A673 (cell line): ENCODE measurements around the gene LMO4. TPM values are rescaled to one million over a fixed set of nuclear protein-coding genes. Genes with fewer than 3 reads are reported as not detected.

Source experiments
- BruUV-seq: library from RNA; stranded (reverse); fragments of 400-500 nt; replicated peaks from 2 replicates; lab custom pipeline; 2021; lab: Mats Ljungman, UMichigan
- CTCF ChIA-PET: fragments of 300-600 bp; sonication (Branson Sonifier 250); formaldehyde crosslinking; loops from one replicate; lab custom pipeline; 2022; ENCODE audit warnings: antibody characterized with exemption; lab: Charles Lee
- POLR2A ChIA-PET: fragments of 300-600 bp; sonication (Branson Sonifier 250); formaldehyde crosslinking; loops from one replicate; lab custom pipeline; 2022; ENCODE audit warnings: antibody characterized with exemption; ENCODE audit not compliant: low non-redundant PET; lab: Charles Lee
- DNase-seq: peaks from one replicate; pipeline ENCODE4 v3.0.0-alpha.2; 2015; ENCODE audit warnings: low spot score
- H3K27ac ChIP-seq: fragments of 200-600 bp; sonication (generic); 2 replicates; pipeline ENCODE4 v1.5.1; 2016; ENCODE audit warnings: mixed run types, low read depth, mild to moderate bottlenecking, mixed read lengths, antibody characterized with exemption, low read length; ENCODE audit not compliant: poor library complexity, severe bottlenecking
- H3K27me3 ChIP-seq: fragments of 200-600 bp; sonication (generic); replicated peaks from 2 replicates; pipeline ENCODE4 v1.6.1; 2017; ENCODE audit warnings: mixed run types, low read depth, mild to moderate bottlenecking, mixed read lengths, antibody characterized with exemption, low read length; ENCODE audit not compliant: insufficient read depth, poor library complexity
- H3K36me3 ChIP-seq: fragments of 200-600 bp; sonication (generic); 2 replicates; pipeline ENCODE4 v1.6.1; 2016; ENCODE audit warnings: mixed run types, mild to moderate bottlenecking, mixed read lengths, antibody characterized with exemption, low read length; ENCODE audit not compliant: insufficient read depth, poor library complexity, severe bottlenecking
- H3K4me1 ChIP-seq: fragments of 200-600 bp; sonication (generic); 2 replicates; pipeline ENCODE4 v1.6.1; 2017; ENCODE audit warnings: mixed run types, mild to moderate bottlenecking, mixed read lengths, antibody characterized with exemption, low read length; ENCODE audit not compliant: insufficient read depth, poor library complexity, severe bottlenecking
- H3K4me3 ChIP-seq: fragments of 200-600 bp; sonication (generic); 2 replicates; pipeline ENCODE4 v1.5.1; 2016; ENCODE audit warnings: low read depth, mixed run types, mild to moderate bottlenecking, mixed read lengths, low read length; ENCODE audit not compliant: poor library complexity, severe bottlenecking
- H3K9me3 ChIP-seq: fragments of 200-600 bp; sonication (generic); 2 replicates; pipeline ENCODE4 v1.6.1; 2016; ENCODE audit warnings: mixed run types, low read depth, mild to moderate bottlenecking, mixed read lengths, antibody characterized with exemption, low read length; ENCODE audit not compliant: poor library complexity, severe bottlenecking
- CTCF ChIP-seq: fragments of 300-800, 200-600 bp; sonication (generic); conservative IDR thresholded peaks from 2 replicates; pipeline ENCODE4 v1.5.1; 2017; ENCODE audit warnings: low read depth, mild to moderate bottlenecking, antibody characterized with exemption, low read length, moderate library complexity, mixed read lengths
- EZH2 ChIP-seq: fragments of 200-600 bp; sonication (generic); IDR thresholded peaks from 2 replicates; pipeline ENCODE4 v1.6.1; 2017; ENCODE audit warnings: borderline replicate concordance, low read depth, mild to moderate bottlenecking, mixed read lengths, antibody characterized with exemption, low read length; ENCODE audit not compliant: poor library complexity, severe bottlenecking
- intact Hi-C: fragments of 100-400 bp; cut with micrococcal nuclease; formaldehyde crosslinking; loops from one replicate; pipeline ENCODE4 v1.10.0; 2022; ENCODE audit not compliant: unreplicated experiment
- total RNA-seq: library from RNA; stranded (reverse); gene quantifications from 2 replicates; pipeline ENCODE4 v1.2.3, GENCODE V29; 2021

The LMO4 gene
- total RNA-seq, 1 experiment from 2014 or later: 32.2 TPM

- Histone ChIP-seq H3K27ac (peak overlapping the region; percentile 84), H3K27me3 (no peaks in the 10 kb centered on the region), H3K4me1 (peaks cover 42% of the 10 kb centered on the region), H3K36me3 (peaks cover 25% of the 10 kb centered on the region), H3K9me3 (no peaks in the 10 kb centered on the region), H3K4me3 (peak overlapping the region; percentile 63)
- no TSS peak for BruUV-seq
- TF ChIP-seq EZH2 (no peak), CTCF (no peak; the same call in 1 of the 2 replicates)
- intact Hi-C loops: loop anchor here (10.0 kb wide), 1 partner anchor 249 kb away; no protein-coding TSS in a partner anchor
- ChIA-PET POLR2A (interaction anchor here (0.6 kb wide), 1 partner anchor 12 kb away, joined by 3 read pairs; no protein-coding TSS in a partner anchor), CTCF (interaction anchor here (0.5 to 0.7 kb wide), 2 partner anchors 212 to 1157 kb away, joined by 3 to 5 read pairs; no protein-coding TSS in a partner anchor)
- peak; percentile 61 for DNase-seq
Observed at GRCh38 chr1:87335175-87335884, 6.7 kb downstream of the LMO4 start.

GRCh38 chr1:87336623-87337067 is 8.0 kb downstream of the LMO4 start:
- Histone ChIP-seq H3K36me3 (peaks cover 38% of the 10 kb centered on the region), H3K27ac (no peak overlapping the region), H3K27me3 (no peaks in the 10 kb centered on the region), H3K9me3 (no peaks in the 10 kb centered on the region), H3K4me3 (no peak overlapping the region), H3K4me1 (peaks cover 42% of the 10 kb centered on the region)
- no TSS peak for BruUV-seq
- intact Hi-C loops: loop anchor here (10.0 kb wide), 1 partner anchor 248 kb away; no protein-coding TSS in a partner anchor
- DNase-seq: no peak
- ChIA-PET CTCF (no interaction called here), POLR2A (interaction anchor here (0.5 to 0.6 kb wide), 2 partner anchors 34 to 885 kb away, joined by 3 to 13 read pairs; no protein-coding TSS in a partner anchor)
- TF ChIP-seq EZH2 (no peak), CTCF (no peak)

DNA sequence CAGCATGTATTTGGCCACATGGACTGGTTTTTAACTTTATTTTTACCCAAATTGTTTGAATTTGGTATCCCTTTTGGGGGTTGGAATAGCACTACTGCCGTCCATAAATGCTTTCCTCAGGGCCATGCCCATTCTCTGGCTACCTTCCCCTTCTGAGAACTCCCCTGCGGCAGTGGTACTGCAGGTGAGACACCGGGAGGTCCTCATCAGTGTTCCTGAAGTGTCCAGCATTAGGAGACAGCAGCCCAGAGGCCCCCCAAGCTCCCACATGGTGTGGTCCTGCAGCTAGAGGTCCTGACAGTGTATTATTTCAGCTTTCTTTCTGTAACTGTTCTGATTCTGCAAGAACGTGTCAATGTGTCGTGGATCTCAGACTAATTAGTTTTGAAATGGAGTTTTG is 8.9 kb downstream of the LMO4 start:
- Histone ChIP-seq H3K4me1 (peaks cover 33% of the 10 kb centered on the region), H3K27ac (no peak overlapping the region), H3K27me3 (no peaks in the 10 kb centered on the region), H3K4me3 (no peak overlapping the region), H3K36me3 (peaks cover 38% of the 10 kb centered on the region), H3K9me3 (no peaks in the 10 kb centered on the region)
- CTCF ChIA-PET: no interaction called here
- no peak for DNase-seq
- intact Hi-C loops: loop anchor here (10.0 kb wide), 1 partner anchor 247 kb away; no protein-coding TSS in a partner anchor
- TF ChIP-seq EZH2 (no peak), CTCF (no peak)
- POLR2A ChIA-PET: no interaction called here
- no TSS peak for BruUV-seq
